ENCODE results near the gene CDYL. TPM values are rescaled to one million over a fixed set of nuclear protein-coding genes. Genes with fewer than 3 reads are reported as not detected.

Gene CDYL
- total RNA-seq, 4 donors from 2014 or later, result 42.2 to 70.6 (median 49.0) TPM

DNA sequence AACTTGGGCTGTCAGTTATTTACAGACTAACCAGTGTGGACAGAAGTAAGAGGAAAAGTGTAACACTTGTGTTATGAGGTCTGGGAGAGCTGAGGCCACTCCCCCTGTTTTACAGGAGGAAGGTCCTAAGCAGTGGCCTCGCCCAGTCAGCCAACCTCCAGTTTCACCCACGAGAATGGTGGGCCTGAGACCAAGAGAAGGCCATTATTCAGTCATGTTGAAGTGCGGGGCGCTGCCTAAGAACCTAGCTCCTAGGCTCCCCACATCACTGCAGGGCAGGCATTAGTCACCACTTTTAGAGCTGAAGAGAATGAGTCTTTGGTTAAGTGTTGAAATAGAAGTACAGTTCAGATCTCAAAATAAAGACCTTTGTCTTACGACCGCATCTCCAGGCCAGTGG lies 27.9 kb downstream of the CDYL start:
- H3K27me3 ChIP-seq, result no peaks in the 10 kb centered on the region
- H3K4me3 ChIP-seq, result no peak overlapping the region
- H3K27ac ChIP-seq, result no peak overlapping the region
- H3K36me3 ChIP-seq, result no peaks in the 10 kb centered on the region
- peaks cover 24% of the 10 kb centered on the region for H3K4me1 ChIP-seq
- WGBS, result 93% methylated on average over 6 of the region's 6 CpGs
- peaks cover 6% of the 10 kb centered on the region for H3K9me3 ChIP-seq
- TF ChIP-seq EP300 (IDR thresholded peaks at IDR 0.05) (no peak), POLR2A (IDR thresholded peaks at IDR 0.05) (no peak), POLR2AphosphoS5 (IDR thresholded peaks at IDR 0.05) (no peak)
- TF ChIP-seq, protein P1, sequence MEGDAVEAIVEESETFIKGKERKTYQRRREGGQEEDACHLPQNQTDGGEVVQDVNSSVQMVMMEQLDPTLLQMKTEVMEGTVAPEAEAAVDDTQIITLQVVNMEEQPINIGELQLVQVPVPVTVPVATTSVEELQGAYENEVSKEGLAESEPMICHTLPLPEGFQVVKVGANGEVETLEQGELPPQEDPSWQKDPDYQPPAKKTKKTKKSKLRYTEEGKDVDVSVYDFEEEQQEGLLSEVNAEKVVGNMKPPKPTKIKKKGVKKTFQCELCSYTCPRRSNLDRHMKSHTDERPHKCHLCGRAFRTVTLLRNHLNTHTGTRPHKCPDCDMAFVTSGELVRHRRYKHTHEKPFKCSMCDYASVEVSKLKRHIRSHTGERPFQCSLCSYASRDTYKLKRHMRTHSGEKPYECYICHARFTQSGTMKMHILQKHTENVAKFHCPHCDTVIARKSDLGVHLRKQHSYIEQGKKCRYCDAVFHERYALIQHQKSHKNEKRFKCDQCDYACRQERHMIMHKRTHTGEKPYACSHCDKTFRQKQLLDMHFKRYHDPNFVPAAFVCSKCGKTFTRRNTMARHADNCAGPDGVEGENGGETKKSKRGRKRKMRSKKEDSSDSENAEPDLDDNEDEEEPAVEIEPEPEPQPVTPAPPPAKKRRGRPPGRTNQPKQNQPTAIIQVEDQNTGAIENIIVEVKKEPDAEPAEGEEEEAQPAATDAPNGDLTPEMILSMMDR (IDR thresholded peaks at IDR 0.05), result no peak
- no peak for DNase-seq (ENCODE audit: low spot score in 2 of 2)

- no peak for TF ChIP-seq POLR2A (IDR thresholded peaks at IDR 0.05)
- TF ChIP-seq, protein P1 (IDR thresholded peaks at IDR 0.05), result peak in 1 of 2 donors; percentile 56
- WGBS, result 77% methylated on average over 18 of the region's 18 CpGs
- DNase-seq (ENCODE audit: low spot score in 2 of 2), result no peak
Measured at GRCh38 chr6:4805553-4806336, 29.5 kb downstream of the CDYL start.

DNA sequence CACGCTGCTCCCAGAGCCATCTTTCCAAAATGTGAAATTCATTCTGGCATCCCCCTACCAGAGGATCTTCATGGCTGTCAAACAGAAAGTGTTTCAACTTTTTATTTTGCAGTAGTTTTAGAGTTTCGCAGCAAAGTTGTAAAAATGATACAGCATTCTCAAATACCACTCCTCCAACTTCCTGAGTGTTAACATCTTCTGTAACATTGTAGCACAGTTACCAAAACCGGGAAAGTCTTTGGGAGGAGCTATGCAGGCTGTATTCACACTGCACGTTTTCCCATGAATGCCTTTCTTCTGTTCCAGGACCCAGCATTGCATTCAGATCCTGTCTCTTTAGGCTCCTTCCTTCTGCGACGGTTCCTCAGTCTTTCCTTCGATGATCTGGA lies 30.1 kb downstream of the CDYL start:
- H3K4me1 ChIP-seq, result peaks cover 34% of the 10 kb centered on the region
- no peaks in the 10 kb centered on the region for H3K27me3 ChIP-seq
- H3K9me3 ChIP-seq, result no peaks in the 10 kb centered on the region
- H3K4me3 ChIP-seq, result no peak overlapping the region
- no peak for DNase-seq (ENCODE audit: low spot score in 2 of 2)
- H3K27ac ChIP-seq, result no peak overlapping the region
- TF ChIP-seq, protein P1 (IDR thresholded peaks at IDR 0.05), result no peak
- TF ChIP-seq POLR2A (IDR thresholded peaks at IDR 0.05) (no peak), EP300 (IDR thresholded peaks at IDR 0.05) (no peak), POLR2AphosphoS5 (IDR thresholded peaks at IDR 0.05) (no peak)
- 62% methylated on average over 7 of the region's 7 CpGs for WGBS
- no peaks in the 10 kb centered on the region for H3K36me3 ChIP-seq

More at GRCh38 chr6:4805553-4806336, 29.5 kb downstream of the CDYL start:
- Histone ChIP-seq H3K36me3 (no peaks in the 10 kb centered on the region), H3K27me3 (no peaks in the 10 kb centered on the region), H3K4me3 (no peak overlapping the region), H3K4me1 (peaks cover 29% of the 10 kb centered on the region), H3K27ac (no peak overlapping the region), H3K9me3 (no peaks in the 10 kb centered on the region)

GRCh38 chr6:4806791-4807190 lies 30.6 kb downstream of the CDYL start:
- peaks cover 37% of the 10 kb centered on the region for H3K4me1 ChIP-seq
- no peaks in the 10 kb centered on the region for H3K27me3 ChIP-seq
- TF ChIP-seq POLR2AphosphoS5 (IDR thresholded peaks at IDR 0.05) (no peak), POLR2A (IDR thresholded peaks at IDR 0.05) (no peak), EP300 (IDR thresholded peaks at IDR 0.05) (no peak)
- TF ChIP-seq, protein P1 (IDR thresholded peaks at IDR 0.05), result no peak
- 66% methylated on average over 9 of the region's 9 CpGs for WGBS
- no peak overlapping the region for H3K4me3 ChIP-seq
- H3K36me3 ChIP-seq, result no peaks in the 10 kb centered on the region
- H3K9me3 ChIP-seq, result no peaks in the 10 kb centered on the region
- H3K27ac ChIP-seq, result no peak overlapping the region
- no peak for DNase-seq (ENCODE audit: low spot score in 2 of 2)

DNA sequence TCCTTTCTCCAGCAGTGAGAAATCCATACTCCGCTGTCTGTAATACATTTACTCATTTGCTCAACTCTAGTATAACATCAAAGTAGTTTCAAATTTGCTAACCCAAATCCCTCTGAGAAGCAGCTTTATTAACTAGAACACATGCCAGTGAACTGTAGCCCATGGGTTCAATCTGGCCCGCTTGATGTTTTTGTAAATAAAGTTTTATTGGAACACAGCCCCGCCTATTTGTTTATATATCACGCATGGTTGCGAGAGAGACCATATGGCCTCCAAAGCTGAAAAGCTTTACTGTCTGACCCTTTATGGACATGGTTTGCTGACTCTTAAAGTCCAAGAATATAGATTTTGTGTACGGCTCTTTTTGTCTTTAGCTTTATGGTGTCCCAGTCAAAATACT lies 32.2 kb downstream of the CDYL start:
- TF ChIP-seq POLR2AphosphoS5 (IDR thresholded peaks at IDR 0.05) (no peak), POLR2A (IDR thresholded peaks at IDR 0.05) (no peak), EP300 (IDR thresholded peaks at IDR 0.05) (no peak)
- TF ChIP-seq, protein P1 (IDR thresholded peaks at IDR 0.05), result no peak
- WGBS, result 98% methylated on average over 6 of the region's 6 CpGs
- DNase-seq (ENCODE audit: low spot score in 2 of 2), result no peak
- no peak overlapping the region for H3K27ac ChIP-seq
- no peaks in the 10 kb centered on the region for H3K36me3 ChIP-seq
- H3K4me1 ChIP-seq, result peaks cover 35% of the 10 kb centered on the region
- H3K9me3 ChIP-seq, result no peaks in the 10 kb centered on the region
- H3K27me3 ChIP-seq, result no peaks in the 10 kb centered on the region
- no peak overlapping the region for H3K4me3 ChIP-seq

Data from suprapubic skin (tissue), 4 donors.